GM21381 (cell line): Measurements from ENCODE around the gene OSTM1.
A peak's percentile ranks its signal among the peaks of the same experiment; 100 is the strongest.

Experiments used
- ATAC-seq: cut with Tn5 transposase; IDR thresholded peaks from one replicate; pipeline ENCODE4 v1.9.1; 2021; ENCODE audit warnings: mild to moderate bottlenecking, moderate library complexity; ENCODE audit not compliant: unreplicated experiment

The OSTM1 gene

GRCh38 chr6:108074359-108075144 is at the start of gene OSTM1:
OSTM1 (minus strand) TSS chr6:108074741; CDS start chr6:108074651, 90 bp downstream.
- peak; percentile 95 for ATAC-seq

- ATAC-seq = no peak
These were observed 49.4 kb upstream of the OSTM1 start for GRCh38 chr6:108123946-108124345.

- no peak for ATAC-seq
These were observed 49.0 kb upstream of the OSTM1 start for GRCh38 chr6:108123481-108123929.

GRCh38 chr6:108121612-108122011 is 47.1 kb upstream of the OSTM1 start:
- ATAC-seq = no peak

GRCh38 chr6:108120311-108120710 is 45.8 kb upstream of the OSTM1 start:
- ATAC-seq = no peak

- ATAC-seq = no peak
These were observed 45.2 kb upstream of the OSTM1 start for GRCh38 chr6:108119769-108120141.

GRCh38 chr6:108118810-108119768 is 44.5 kb upstream of the OSTM1 start:
- ATAC-seq = no peak

- no peak for ATAC-seq
These were observed 43.8 kb upstream of the OSTM1 start for GRCh38 chr6:108118359-108118724.

- peak; percentile 50 for ATAC-seq
These were observed 43.2 kb upstream of the OSTM1 start for GRCh38 chr6:108117427-108118358.

- no peak for ATAC-seq
These were observed 42.2 kb upstream of the OSTM1 start for GRCh38 chr6:108116546-108117426.

- ATAC-seq = no peak
These were observed 41.1 kb upstream of the OSTM1 start for GRCh38 chr6:108115598-108116058.

GRCh38 chr6:108114841-108115597 is 40.5 kb upstream of the OSTM1 start:
- no peak for ATAC-seq

- ATAC-seq = no peak
These were observed 39.3 kb upstream of the OSTM1 start for GRCh38 chr6:108113557-108114519.

GRCh38 chr6:108108374-108108773 is 33.8 kb upstream of the OSTM1 start:
- ATAC-seq = no peak

GRCh38 chr6:108107102-108107501 is 32.6 kb upstream of the OSTM1 start:
- no peak for ATAC-seq

- no peak for ATAC-seq
These were observed 32.2 kb upstream of the OSTM1 start for GRCh38 chr6:108106694-108107093.

GRCh38 chr6:108106261-108106660 is 31.7 kb upstream of the OSTM1 start:
- ATAC-seq = no peak

GRCh38 chr6:108105571-108105970 is 31.0 kb upstream of the OSTM1 start:
- ATAC-seq = no peak
